Endothelial cell (in vitro differentiated cells): ENCODE results near the gene ZNF714. TPM values are rescaled to one million over a fixed set of nuclear protein-coding genes. Genes with fewer than 3 reads are reported as not detected.

ENCODE experiments used
- DNase-seq: peaks from one replicate; pipeline ENCODE4 v3.0.0; 2021; ENCODE audit warnings: low spot score
- H3K27ac Mint-ChIP-seq: one replicate; pipeline ENCODE4 v1.8.0; 2021; ENCODE audit warnings: mixed read lengths, inconsistent platforms; ENCODE audit not compliant: unreplicated experiment
- H3K27me3 Mint-ChIP-seq: one replicate; pipeline ENCODE4 v1.8.0; 2021; ENCODE audit warnings: mild to moderate bottlenecking, moderate library complexity, mixed read lengths, inconsistent platforms; ENCODE audit not compliant: unreplicated experiment
- H3K36me3 Mint-ChIP-seq: one replicate; pipeline ENCODE4 v1.8.0; 2021; ENCODE audit warnings: mild to moderate bottlenecking, low read depth, mixed read lengths, inconsistent platforms; ENCODE audit not compliant: unreplicated experiment
- H3K4me1 Mint-ChIP-seq: one replicate; pipeline ENCODE4 v1.8.0; 2021; ENCODE audit warnings: mild to moderate bottlenecking, mixed read lengths, inconsistent platforms; ENCODE audit not compliant: unreplicated experiment
- H3K4me3 Mint-ChIP-seq: one replicate; pipeline ENCODE4 v1.8.0; 2021; ENCODE audit warnings: mild to moderate bottlenecking, mixed read lengths, inconsistent platforms; ENCODE audit not compliant: unreplicated experiment
- H3K9me3 Mint-ChIP-seq: one replicate; pipeline ENCODE4 v1.8.0; 2021; ENCODE audit warnings: mixed read lengths, inconsistent platforms; ENCODE audit not compliant: unreplicated experiment
- total RNA-seq: library from RNA; stranded (reverse); fragmentation: NEBNext Ultra II Directional; extraction: Animal tissue kit (Norgen Biotek cat#: 25700); gene quantifications from one replicate; pipeline ENCODE4 v1.2.1, GENCODE V29; 2021; ENCODE audit not compliant: unreplicated experiment
- TF ChIP-seq, protein P1 (sequence below): fragments of 200-600 bp; sonication (generic); IDR thresholded peaks from one replicate; pipeline ENCODE4 v1.5.0; 2021; ENCODE audit warnings: antibody characterized with exemption; ENCODE audit not compliant: unreplicated experiment

ZNF714 gene
- total RNA-seq, 1 donor from 2014 or later: 16.8 TPM

DNA sequence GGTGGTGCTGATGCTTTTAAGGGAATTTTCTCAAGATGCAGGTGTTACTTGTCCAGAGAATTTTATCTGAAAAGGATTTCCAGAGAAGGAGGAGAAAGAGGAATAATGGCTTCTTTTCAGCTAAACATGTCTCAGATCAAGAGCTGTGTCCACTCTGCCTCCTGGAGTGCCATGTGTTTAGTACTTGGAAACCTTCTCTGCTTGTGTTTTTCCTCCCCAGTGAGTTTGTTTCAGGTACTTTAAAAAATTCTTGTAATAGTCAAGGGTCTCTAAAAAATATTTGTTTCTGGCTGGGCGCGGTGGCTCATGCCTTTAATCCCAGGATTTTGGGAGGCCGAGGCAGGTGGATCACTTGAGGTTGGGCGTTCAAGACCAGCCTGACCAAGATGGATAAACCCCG is 82.5 kb downstream of the ZNF714 start:
- peak overlapping the region; percentile 65 for H3K4me3 Mint-ChIP-seq
- H3K27me3 Mint-ChIP-seq: no peaks in the 10 kb centered on the region
- no peaks in the 10 kb centered on the region for H3K4me1 Mint-ChIP-seq
- DNase-seq: no peak
- peaks cover 8% of the 10 kb centered on the region for H3K36me3 Mint-ChIP-seq
- H3K9me3 Mint-ChIP-seq: no peaks in the 10 kb centered on the region
- H3K27ac Mint-ChIP-seq: no peak overlapping the region
- TF ChIP-seq, protein P1, sequence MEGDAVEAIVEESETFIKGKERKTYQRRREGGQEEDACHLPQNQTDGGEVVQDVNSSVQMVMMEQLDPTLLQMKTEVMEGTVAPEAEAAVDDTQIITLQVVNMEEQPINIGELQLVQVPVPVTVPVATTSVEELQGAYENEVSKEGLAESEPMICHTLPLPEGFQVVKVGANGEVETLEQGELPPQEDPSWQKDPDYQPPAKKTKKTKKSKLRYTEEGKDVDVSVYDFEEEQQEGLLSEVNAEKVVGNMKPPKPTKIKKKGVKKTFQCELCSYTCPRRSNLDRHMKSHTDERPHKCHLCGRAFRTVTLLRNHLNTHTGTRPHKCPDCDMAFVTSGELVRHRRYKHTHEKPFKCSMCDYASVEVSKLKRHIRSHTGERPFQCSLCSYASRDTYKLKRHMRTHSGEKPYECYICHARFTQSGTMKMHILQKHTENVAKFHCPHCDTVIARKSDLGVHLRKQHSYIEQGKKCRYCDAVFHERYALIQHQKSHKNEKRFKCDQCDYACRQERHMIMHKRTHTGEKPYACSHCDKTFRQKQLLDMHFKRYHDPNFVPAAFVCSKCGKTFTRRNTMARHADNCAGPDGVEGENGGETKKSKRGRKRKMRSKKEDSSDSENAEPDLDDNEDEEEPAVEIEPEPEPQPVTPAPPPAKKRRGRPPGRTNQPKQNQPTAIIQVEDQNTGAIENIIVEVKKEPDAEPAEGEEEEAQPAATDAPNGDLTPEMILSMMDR: no peak

GRCh38 chr19:21166436-21166835 is 84.4 kb downstream of the ZNF714 start:
- no peak for DNase-seq
- no peak overlapping the region for H3K27ac Mint-ChIP-seq
- H3K4me1 Mint-ChIP-seq: no peaks in the 10 kb centered on the region
- H3K9me3 Mint-ChIP-seq: no peaks in the 10 kb centered on the region
- no peak overlapping the region for H3K4me3 Mint-ChIP-seq
- peaks cover 14% of the 10 kb centered on the region for H3K36me3 Mint-ChIP-seq
- H3K27me3 Mint-ChIP-seq: no peaks in the 10 kb centered on the region
- TF ChIP-seq, protein P1: no peak

Other genes starting within 250 kb of the ZNF714 start
- 19.8 TPM for gene ZNF85, start 159.0 kb upstream of the ZNF714 start, total RNA-seq
- gene ZNF430, start 61.5 kb upstream of the ZNF714 start, total RNA-seq: 11.5 TPM
- gene ZNF431, start 59.8 kb downstream of the ZNF714 start, total RNA-seq: 20.1 TPM
- 25.0 TPM for gene ZNF708, start 247.2 kb downstream of the ZNF714 start, total RNA-seq